GM18861 (cell line): Measurements from ENCODE around the gene MLPH.

ENCODE experiments used
- ATAC-seq: cut with Tn5 transposase; IDR thresholded peaks from one replicate; pipeline ENCODE4 v1.9.1; 2021; ENCODE audit not compliant: unreplicated experiment

The MLPH gene

DNA sequence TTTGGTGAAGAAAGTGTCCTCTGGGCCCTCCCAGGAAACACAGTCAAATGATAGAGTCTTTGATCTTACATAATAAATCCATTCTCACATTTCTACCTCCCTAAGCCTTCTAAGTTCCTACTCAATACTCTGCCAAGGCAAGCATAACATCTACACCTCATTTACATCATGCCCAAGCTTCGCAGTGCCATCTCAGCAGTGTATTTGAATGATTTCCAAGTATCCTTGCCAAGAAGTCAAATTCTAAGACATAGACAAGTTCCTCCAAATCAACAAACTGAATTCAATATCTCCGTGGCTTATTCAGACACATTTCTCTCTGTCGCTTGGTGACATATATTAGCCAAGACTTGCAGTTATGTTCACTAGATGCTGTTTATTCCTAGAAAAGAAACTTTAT lies 8.1 kb upstream of the MLPH start:
- no peak for ATAC-seq

DNA sequence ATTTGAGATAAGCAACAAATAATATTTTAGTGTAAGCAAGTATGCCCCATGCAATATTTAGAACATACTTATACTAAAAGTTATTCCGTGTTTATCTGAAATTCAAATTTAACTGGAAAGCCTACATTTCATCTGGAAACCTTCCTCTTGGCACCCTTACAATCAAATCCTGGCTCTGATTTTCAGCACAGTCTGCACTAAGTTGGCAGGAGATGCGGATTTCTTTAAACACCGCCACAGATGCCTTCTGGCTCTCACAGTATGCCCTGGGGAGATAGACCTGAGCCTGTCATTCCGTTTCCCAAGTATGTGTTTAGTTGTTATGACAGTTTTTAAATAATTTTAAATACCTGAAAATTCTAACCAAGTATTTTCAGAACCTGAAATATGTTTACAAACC lies 7.3 kb upstream of the MLPH start:
- no peak for ATAC-seq

GRCh38 chr2:237480556-237480955 lies 6.5 kb upstream of the MLPH start:
- ATAC-seq: no peak

DNA sequence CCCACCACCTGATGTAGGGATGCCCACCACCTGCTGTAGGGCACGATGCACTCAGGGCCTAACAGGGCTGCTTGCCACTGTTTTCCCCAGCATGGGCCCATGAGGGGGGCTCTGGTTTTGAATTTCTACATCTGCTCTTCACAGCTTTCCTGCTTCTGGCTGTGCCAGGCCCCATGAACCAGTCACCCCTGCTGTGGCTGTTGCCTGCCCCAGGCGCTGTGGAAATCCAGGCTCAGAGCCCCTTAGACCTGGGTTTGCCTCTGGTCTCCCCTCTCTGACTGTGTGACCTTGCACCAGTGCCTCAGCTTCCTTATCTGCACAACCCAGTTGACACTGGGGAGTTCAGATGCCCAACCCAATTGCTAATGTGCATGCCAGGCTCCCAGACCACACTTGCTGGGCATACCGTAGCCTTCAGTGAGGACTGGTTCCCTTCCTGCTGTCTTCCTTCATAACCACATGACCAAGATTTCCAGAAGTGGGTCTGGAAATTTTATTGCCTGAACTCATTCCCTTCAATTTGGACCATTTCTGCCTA lies 6.0 kb upstream of the MLPH start:
- no peak for ATAC-seq

DNA sequence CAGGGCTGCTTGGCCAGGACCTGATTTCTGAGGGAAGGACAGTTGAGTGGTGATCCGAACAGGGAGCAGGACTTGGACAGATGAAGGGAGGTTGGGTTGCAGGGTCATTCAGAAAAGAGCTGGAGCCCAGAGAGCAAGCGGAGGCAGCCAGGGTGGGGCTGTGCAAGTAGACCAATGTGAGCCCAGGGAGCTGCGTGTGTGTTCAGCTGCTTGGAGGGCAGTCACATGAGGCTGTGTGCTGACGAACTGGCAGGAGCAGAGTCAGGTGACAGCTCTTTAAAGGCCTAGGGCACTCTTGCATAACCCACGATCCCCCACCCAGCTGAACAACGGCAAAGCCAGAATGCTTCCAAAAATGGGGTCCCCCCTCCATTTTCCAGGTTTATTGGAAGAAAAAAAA lies 4.6 kb upstream of the MLPH start:
- no peak for ATAC-seq

- no peak for ATAC-seq
These were observed 3.9 kb upstream of the MLPH start for GRCh38 chr2:237483018-237483731.

GRCh38 chr2:237485304-237485703 lies 1.7 kb upstream of the MLPH start:
- no peak for ATAC-seq

DNA sequence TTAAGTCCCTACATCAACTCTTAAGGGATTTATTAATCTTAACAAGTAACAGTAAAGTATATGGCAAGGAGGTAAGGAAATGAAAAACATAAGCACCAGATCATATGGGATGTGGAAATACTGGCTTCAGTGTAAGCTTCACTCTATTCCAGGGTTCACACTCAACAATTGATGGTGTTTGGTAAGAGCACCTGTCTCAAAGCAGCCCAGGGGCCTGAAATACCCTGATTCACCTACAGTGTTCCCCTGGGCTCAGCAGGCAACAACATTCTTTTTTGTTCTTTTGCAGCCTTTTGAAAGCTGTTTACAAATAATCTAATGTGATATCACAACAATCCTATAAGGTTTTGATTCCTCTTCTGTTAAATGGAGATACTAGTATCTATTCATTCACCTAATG lies 1.2 kb upstream of the MLPH start:
- ATAC-seq: no peak

GRCh38 chr2:237486334-237486818 lies 675 bp upstream of the MLPH start:
- no peak for ATAC-seq

GRCh38 chr2:237487496-237487895 lies 445 bp downstream of the MLPH start:
- no peak for ATAC-seq

DNA sequence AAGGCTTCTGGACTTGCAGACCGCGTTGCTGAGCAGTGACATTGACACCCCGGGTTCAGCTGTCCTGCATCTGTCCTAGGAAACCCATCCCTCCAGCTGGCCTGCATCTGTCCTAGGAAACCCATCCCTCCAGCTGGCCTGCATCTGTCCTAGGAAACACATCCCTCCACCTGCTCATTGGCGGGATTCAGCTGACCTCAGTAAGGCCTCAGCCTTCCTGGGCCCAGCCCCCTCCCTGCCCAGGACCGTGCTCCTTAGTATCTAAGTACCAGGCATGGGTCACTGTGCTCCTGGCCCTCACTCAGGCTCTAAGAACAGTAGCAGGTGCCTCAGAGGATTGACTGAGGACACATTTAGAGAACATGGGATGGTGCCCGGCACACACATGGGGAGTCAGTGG lies 1.2 kb downstream of the MLPH start:
- ATAC-seq: no peak

GRCh38 chr2:237488901-237489860 lies 2.1 kb downstream of the MLPH start:
- no peak for ATAC-seq

DNA sequence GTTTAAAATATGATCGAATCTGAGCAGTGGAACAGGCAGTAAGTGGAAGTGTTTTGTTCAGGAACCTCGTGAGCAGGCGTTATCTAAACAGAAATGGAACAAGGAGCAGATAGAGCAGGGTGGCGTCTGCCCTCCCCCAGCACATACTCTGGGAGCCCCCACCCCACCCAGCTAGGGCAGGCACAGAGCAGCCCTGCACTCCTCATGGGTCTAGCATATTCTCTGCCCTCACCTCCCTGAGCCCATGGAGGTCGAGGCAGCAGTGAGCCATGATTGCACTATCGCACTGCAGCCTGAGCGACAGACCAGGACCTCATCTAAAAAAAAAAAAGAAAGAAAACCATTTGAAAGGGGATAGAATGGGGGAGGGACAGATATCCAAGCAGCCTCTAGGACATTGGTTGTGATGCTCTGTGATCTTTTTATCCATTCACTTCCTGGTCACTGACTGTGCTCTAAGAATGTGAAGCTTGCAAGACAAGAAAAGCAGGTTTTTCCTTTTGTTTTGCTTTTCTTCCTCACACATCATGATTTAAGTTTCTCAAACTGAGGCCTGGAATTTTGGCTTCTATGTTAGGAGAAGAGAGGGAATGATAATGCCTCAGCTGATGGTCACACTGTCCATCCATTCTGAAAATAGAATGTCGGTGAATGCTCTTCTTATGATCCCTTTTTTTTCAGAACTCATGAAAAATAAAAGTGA lies 3.1 kb downstream of the MLPH start:
- no peak for ATAC-seq

GRCh38 chr2:237490795-237491194 lies 3.7 kb downstream of the MLPH start:
- ATAC-seq: no peak

DNA sequence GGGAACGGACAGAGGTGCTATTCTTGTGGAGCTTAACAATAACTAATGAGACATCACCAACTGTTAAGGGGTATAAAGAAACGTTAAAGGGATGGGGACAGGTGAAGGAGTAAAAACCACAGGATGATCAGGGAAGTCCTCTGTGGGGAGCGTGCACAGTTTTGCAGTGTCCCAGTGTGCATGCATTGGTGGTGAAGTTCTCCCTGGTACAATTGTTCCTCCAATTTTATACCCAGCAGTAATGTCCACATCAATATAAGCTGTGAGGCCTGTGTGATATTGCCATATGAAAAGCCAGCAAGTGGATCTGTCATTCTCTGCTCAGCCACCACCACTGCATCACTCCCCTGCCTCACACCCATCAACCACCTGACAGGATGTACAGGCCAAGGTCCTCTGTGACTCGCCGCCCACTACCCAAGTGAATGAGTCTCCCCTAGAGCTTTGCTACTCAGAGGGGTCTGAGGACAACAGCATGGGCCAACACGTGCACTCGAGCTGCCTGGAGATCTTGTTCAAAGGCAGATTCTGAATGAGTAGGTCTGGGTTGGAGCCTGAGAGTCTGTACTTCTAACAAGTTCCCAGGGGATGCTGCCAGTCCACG lies 4.6 kb downstream of the MLPH start:
- no peak for ATAC-seq

- ATAC-seq: no peak
These were observed 5.3 kb downstream of the MLPH start for GRCh38 chr2:237492137-237492890.

GRCh38 chr2:237494066-237494465 lies 7.0 kb downstream of the MLPH start:
- no peak for ATAC-seq

- no peak for ATAC-seq
These were observed 8.6 kb downstream of the MLPH start for GRCh38 chr2:237495521-237496117.

- ATAC-seq: no peak
These were observed 9.4 kb downstream of the MLPH start for GRCh38 chr2:237496428-237496827.
